Stomach (tissue), 9 donors: ENCODE results near the gene BAG3. TPM values are rescaled to one million over a fixed set of nuclear protein-coding genes. Genes with fewer than 3 reads are reported as not detected.

ENCODE experiments used
- DNase-seq, 2 donors: peaks; one replicate each; pipeline versions ENCODE4 v3.0.0 to v3.0.0-alpha.2; 2013 to 2019
- H3K27ac ChIP-seq, 5 donors: fragments of 200-600 bp in 4 of 5; sonication (generic) in 4 of 5; one replicate each; pipeline ENCODE4 v1.5.1; 2013 to 2019; ENCODE audit warnings: mild to moderate bottlenecking in 1 of 5, moderate library complexity in 1 of 5
- H3K27me3 ChIP-seq, 3 donors: fragments of 200-600 bp; sonication (generic); one replicate each; pipeline ENCODE4 v1.5.1; 2017 to 2019; ENCODE audit warnings: mixed run types in 1 of 3
- H3K36me3 ChIP-seq, 4 donors: fragments of 200-600 bp; sonication (generic); 1 replicate in 3 of 4; 2 replicates in 1 of 4; pipeline ENCODE4 v1.5.1; 2016 to 2019
- H3K4me1 ChIP-seq, 4 donors: fragments of 200-600 bp; sonication (generic); one replicate each; pipeline ENCODE4 v1.5.1; 2016 to 2019
- H3K4me3 ChIP-seq, 4 donors: fragments of 200-600 bp; sonication (generic) in 3 of 4; one replicate each; pipeline ENCODE4 v1.5.1; 2016 to 2019; ENCODE audit warnings: mild to moderate bottlenecking in 1 of 4
- H3K9me3 ChIP-seq, 4 donors: fragments of 200-600 bp; sonication (generic); one replicate each; pipeline ENCODE4 v1.5.1; 2016 to 2019
- EP300 ChIP-seq: sonication (generic); formaldehyde crosslinking; IDR thresholded peaks from one replicate; pipeline ENCODE4 v1.6.1; 2017; ENCODE audit warnings: antibody characterized with exemption
- POLR2A ChIP-seq, 4 donors: fragments of 450-650 bp; IDR thresholded peaks; one replicate each; pipeline ENCODE4 v1.6.1; 2016; ENCODE audit warnings: antibody characterized with exemption in 4 of 4, control low read depth in 2 of 4, mild to moderate bottlenecking in 1 of 4, moderate library complexity in 1 of 4
- POLR2AphosphoS5 ChIP-seq, 3 donors: sonication (generic); formaldehyde crosslinking; IDR thresholded peaks; one replicate each; pipeline ENCODE4 v1.6.1; 2016; ENCODE audit warnings: antibody characterized with exemption in 3 of 3
- WGBS, 5 donors: extraction: QIAGEN DNeasy Blood & Tissue Kit in 3 of 5; methylation state at CpG; one replicate each; pipeline versions ENCODE4 v1.1.5 to v1.1.7; 2013 to 2018; 5-methylcytosine and 5-hydroxymethylcytosine counted together
- intact Hi-C: fragments of 100-400 bp; cut with DNase I; formaldehyde crosslinking; loops from one replicate; pipeline ENCODE4 v1.15.1; 2023; ENCODE audit warnings: low total_unique reads
- polyA plus RNA-seq, 3 donors: library from polyadenylated mRNA; stranded (reverse); fragments of 200-250 nt; gene quantifications; one replicate each; pipeline ENCODE4 v1.2.3, GENCODE V29; 2013
- total RNA-seq, 5 donors: library from RNA; depleted of rRNA; stranded (reverse); fragments of >200 nt; gene quantifications; one replicate each; pipeline versions ENCODE4 v1.1.0 to v1.2.3, GENCODE V29; 2014 to 2016
- TF ChIP-seq, protein P1 (sequence below), 7 experiments: fragments of 450-650 bp in 4 of 7; fragments of 200-600 bp in 3 of 7; sonication (generic) in 3 of 7; IDR thresholded peaks; one replicate each; pipeline ENCODE4 v1.5.1; 2016 to 2019; ENCODE audit warnings: antibody characterized with exemption in 7 of 7, control low read depth in 2 of 7, mild to moderate bottlenecking in 1 of 7
- donor health status: healthy with polysubstance abuse.
- donor health status: Bipolar disorder and iron deficiency.
- donor health status: healthy.

Gene BAG3
- total and polyA plus RNA-seq, 8 donors, result 8.4 to 113 (median 27.3) TPM

- H3K27ac ChIP-seq, result no peak overlapping the region
- no peak for DNase-seq
- no peak for TF ChIP-seq POLR2A (IDR thresholded peaks at IDR 0.05)
- no peak for TF ChIP-seq EP300
- TF ChIP-seq, protein P1, sequence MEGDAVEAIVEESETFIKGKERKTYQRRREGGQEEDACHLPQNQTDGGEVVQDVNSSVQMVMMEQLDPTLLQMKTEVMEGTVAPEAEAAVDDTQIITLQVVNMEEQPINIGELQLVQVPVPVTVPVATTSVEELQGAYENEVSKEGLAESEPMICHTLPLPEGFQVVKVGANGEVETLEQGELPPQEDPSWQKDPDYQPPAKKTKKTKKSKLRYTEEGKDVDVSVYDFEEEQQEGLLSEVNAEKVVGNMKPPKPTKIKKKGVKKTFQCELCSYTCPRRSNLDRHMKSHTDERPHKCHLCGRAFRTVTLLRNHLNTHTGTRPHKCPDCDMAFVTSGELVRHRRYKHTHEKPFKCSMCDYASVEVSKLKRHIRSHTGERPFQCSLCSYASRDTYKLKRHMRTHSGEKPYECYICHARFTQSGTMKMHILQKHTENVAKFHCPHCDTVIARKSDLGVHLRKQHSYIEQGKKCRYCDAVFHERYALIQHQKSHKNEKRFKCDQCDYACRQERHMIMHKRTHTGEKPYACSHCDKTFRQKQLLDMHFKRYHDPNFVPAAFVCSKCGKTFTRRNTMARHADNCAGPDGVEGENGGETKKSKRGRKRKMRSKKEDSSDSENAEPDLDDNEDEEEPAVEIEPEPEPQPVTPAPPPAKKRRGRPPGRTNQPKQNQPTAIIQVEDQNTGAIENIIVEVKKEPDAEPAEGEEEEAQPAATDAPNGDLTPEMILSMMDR (IDR thresholded peaks at IDR 0.05), result no peak
- no peak for TF ChIP-seq POLR2AphosphoS5 (IDR thresholded peaks at IDR 0.05)
- no peaks in the 10 kb centered on the region for H3K27me3 ChIP-seq
- peaks cover 0 to 7% (median 2%) of the 10 kb centered on the region in 4 donors for H3K4me1 ChIP-seq
- H3K9me3 ChIP-seq, result no peaks in the 10 kb centered on the region
- intact Hi-C loops, result no loop called here
- no peak overlapping the region for H3K4me3 ChIP-seq
- no peaks in the 10 kb centered on the region for H3K36me3 ChIP-seq
- WGBS, 5 donors, result 56 to 82% (median 77%) methylated on average over 2 of the region's 2 CpGs
Measured at GRCh38 chr10:119714484-119714816, 63.3 kb downstream of the BAG3 start.

- H3K27me3 ChIP-seq, result no peaks in the 10 kb centered on the region
- peak overlapping the region in 1 of 5 donors; percentile 47 for H3K27ac ChIP-seq
- no peaks in the 10 kb centered on the region for H3K9me3 ChIP-seq
- 62 to 75% (median 71%) methylated on average over 8 of the region's 8 CpGs for WGBS, 5 donors
- peaks cover 0 to 7% (median 2%) of the 10 kb centered on the region in 4 donors for H3K4me1 ChIP-seq
- TF ChIP-seq EP300, result no peak
- TF ChIP-seq POLR2A (IDR thresholded peaks at IDR 0.05), result no peak
- no peak overlapping the region for H3K4me3 ChIP-seq
- intact Hi-C loops, result no loop called here
- DNase-seq, result peak in 1 of 2 donors; percentile 28
- no peaks in the 10 kb centered on the region for H3K36me3 ChIP-seq
Measured at GRCh38 chr10:119715628-119716505, 64.7 kb downstream of the BAG3 start.

- WGBS, 5 donors, result 80 to 88% (median 83%) methylated on average over 2 of the region's 2 CpGs
- H3K4me3 ChIP-seq, result no peak overlapping the region
Measured at GRCh38 chr10:119723161-119723560, 72.0 kb downstream of the BAG3 start.

GRCh38 chr10:119723624-119724023 is 72.4 kb downstream of the BAG3 start:
- intact Hi-C loops, result no loop called here
- no peak for DNase-seq
- H3K27ac ChIP-seq, result no peak overlapping the region
- no peak overlapping the region for H3K4me3 ChIP-seq
- no peaks in the 10 kb centered on the region for H3K9me3 ChIP-seq
- no peaks in the 10 kb centered on the region for H3K27me3 ChIP-seq
- WGBS, 5 donors, result 78 to 94% (median 87%) methylated on average over 3 of the region's 3 CpGs
- H3K4me1 ChIP-seq, result peaks cover 10 to 34% (median 21%) of the 10 kb centered on the region in 4 donors
- no peaks in the 10 kb centered on the region for H3K36me3 ChIP-seq
- TF ChIP-seq, protein P1 (IDR thresholded peaks at IDR 0.05), result no peak
- TF ChIP-seq EP300 (no peak), POLR2AphosphoS5 (IDR thresholded peaks at IDR 0.05) (no peak), POLR2A (IDR thresholded peaks at IDR 0.05) (no peak)

More at GRCh38 chr10:119723161-119723560, 72.0 kb downstream of the BAG3 start:
- intact Hi-C loops, result no loop called here
- peaks cover 10 to 29% (median 19%) of the 10 kb centered on the region in 4 donors for H3K4me1 ChIP-seq
- H3K36me3 ChIP-seq, result no peaks in the 10 kb centered on the region
- no peaks in the 10 kb centered on the region for H3K27me3 ChIP-seq
- DNase-seq, result no peak
- H3K9me3 ChIP-seq, result no peaks in the 10 kb centered on the region
- H3K27ac ChIP-seq, result no peak overlapping the region
- TF ChIP-seq EP300 (no peak), POLR2AphosphoS5 (IDR thresholded peaks at IDR 0.05) (no peak), POLR2A (IDR thresholded peaks at IDR 0.05) (no peak)
- TF ChIP-seq, protein P1 (IDR thresholded peaks at IDR 0.05), result no peak
